GM13977 (cell line): ENCODE results near the gene MAN1C1.

ENCODE experiments used
- DNase-seq: peaks from one replicate; pipeline ENCODE4 v3.0.0; 2012; ENCODE audit warnings: low spot score
- CTCF ChIP-seq: IDR thresholded peaks from 2 replicates; pipeline ENCODE4 v1.5.1; 2012; ENCODE audit warnings: mild to moderate bottlenecking, control low read depth; ENCODE audit not compliant: insufficient read depth; ENCODE audit errors: extremely low read depth, missing control alignments
- in situ Hi-C: fragments of 300-500 bp; cut with MboI; formaldehyde crosslinking; loops from one replicate; pipeline ENCODE4 v1.12.0; 2022; ENCODE audit warnings: low sequenced_read_pairs, low pct_unique_long_range_greater_than_20kb, mixed read lengths, inconsistent platforms; ENCODE audit not compliant: unreplicated experiment

Gene MAN1C1

GRCh38 chr1:25828491-25828890 lies 211.9 kb downstream of the MAN1C1 start:
- TF ChIP-seq CTCF: no peak
- in situ Hi-C loops: no loop called here

GRCh38 chr1:25829046-25829445 lies 212.5 kb downstream of the MAN1C1 start:
- TF ChIP-seq CTCF: no peak
- in situ Hi-C loops: no loop called here
- DNase-seq: no peak

More at GRCh38 chr1:25828491-25828890, 211.9 kb downstream of the MAN1C1 start:
- DNase-seq: no peak

GRCh38 chr1:25831569-25832196 lies 215.1 kb downstream of the MAN1C1 start:
- in situ Hi-C loops: loop anchor here (10.0 kb wide), 1 partner anchor 173 kb away; no protein-coding TSS in a partner anchor
- TF ChIP-seq CTCF: no peak
- no peak for DNase-seq

- in situ Hi-C loops: loop anchor here (10.0 kb wide), 1 partner anchor 172 kb away; no protein-coding TSS in a partner anchor
- TF ChIP-seq CTCF: no peak
- DNase-seq: no peak
These were observed 215.9 kb downstream of the MAN1C1 start for GRCh38 chr1:25832336-25833037.

- in situ Hi-C loops: loop anchor here (10.0 kb wide), 1 partner anchor 172 kb away; no protein-coding TSS in a partner anchor
- DNase-seq: no peak
- TF ChIP-seq CTCF: no peak
These were observed 216.6 kb downstream of the MAN1C1 start for GRCh38 chr1:25833158-25833557.
